Coronary artery (tissue), 2 donors: Measurements from ENCODE around the gene CTNNA2.
A peak's percentile ranks its signal among the peaks of the same experiment; 100 is the strongest.

ENCODE experiments used
- DNase-seq: peaks from one replicate; pipeline ENCODE4 v3.0.0-alpha.2; 2017; ENCODE audit warnings: low spot score
- H3K27ac ChIP-seq, 2 donors: fragments of 200-600 bp; sonication (generic); one replicate each; pipeline ENCODE4 v1.5.1; 2016 to 2019
- H3K4me3 ChIP-seq: fragments of 200-600 bp; sonication (generic); 2 replicates; pipeline ENCODE4 v1.5.1; 2016; ENCODE audit warnings: mild to moderate bottlenecking, moderate library complexity
- CTCF ChIP-seq: fragments of 200-600 bp; sonication (generic); IDR thresholded peaks from one replicate; pipeline ENCODE4 v1.5.1; 2019; ENCODE audit warnings: antibody characterized with exemption

CTNNA2 gene

GRCh38 chr2:80217446-80217845, 704.6 kb downstream of the CTNNA2 start:
- Histone ChIP-seq H3K27ac (no peak overlapping the region), H3K4me3 (no peak overlapping the region)
- DNase-seq = no peak
- TF ChIP-seq CTCF = no peak

DNA sequence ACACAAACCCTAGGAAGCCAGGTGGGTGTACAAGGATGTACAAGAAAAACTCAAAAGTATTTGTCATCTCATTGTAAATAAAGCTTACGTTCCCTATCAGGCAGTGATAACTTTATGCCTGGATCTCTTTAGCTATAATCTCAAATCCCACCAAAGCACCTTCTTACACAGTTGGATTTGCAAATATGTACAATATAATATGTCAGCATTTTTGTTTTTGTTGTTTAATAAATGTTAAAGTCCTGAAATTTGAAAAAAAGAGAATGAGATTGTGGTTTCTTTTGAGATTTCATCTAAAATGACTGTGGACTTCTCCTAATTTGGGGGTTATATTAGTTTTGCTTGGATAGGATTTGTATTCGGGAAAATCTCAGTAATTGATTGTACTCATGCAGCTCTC, 709.8 kb downstream of the CTNNA2 start:
- no peak overlapping the region for H3K27ac ChIP-seq
- TF ChIP-seq CTCF = no peak

DNA sequence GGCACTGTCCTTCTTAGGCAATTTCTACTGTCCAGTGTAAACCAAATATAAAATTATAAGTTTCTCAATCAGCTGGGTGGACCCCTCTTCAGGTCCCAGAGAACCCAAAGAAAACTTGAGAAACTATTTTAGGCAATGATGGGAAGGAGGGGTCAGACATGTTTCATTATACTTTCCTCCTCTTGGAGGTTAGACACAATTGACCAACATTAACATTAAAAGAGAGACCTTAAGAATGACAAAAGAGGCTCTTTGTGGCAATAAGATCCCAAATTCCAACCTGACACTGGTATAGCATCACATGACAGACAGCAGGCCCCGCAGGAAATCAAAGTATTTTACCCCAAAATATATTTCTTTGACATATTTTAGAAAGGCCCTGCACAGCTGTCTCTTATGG, 718.6 kb downstream of the CTNNA2 start:
- TF ChIP-seq CTCF = no peak
- no peak for DNase-seq
- H3K4me3 ChIP-seq = no peak overlapping the region
- no peak overlapping the region for H3K27ac ChIP-seq

More for the DNA sequence above, 709.8 kb downstream of the CTNNA2 start:
- DNase-seq = no peak
- no peak overlapping the region for H3K4me3 ChIP-seq

DNA sequence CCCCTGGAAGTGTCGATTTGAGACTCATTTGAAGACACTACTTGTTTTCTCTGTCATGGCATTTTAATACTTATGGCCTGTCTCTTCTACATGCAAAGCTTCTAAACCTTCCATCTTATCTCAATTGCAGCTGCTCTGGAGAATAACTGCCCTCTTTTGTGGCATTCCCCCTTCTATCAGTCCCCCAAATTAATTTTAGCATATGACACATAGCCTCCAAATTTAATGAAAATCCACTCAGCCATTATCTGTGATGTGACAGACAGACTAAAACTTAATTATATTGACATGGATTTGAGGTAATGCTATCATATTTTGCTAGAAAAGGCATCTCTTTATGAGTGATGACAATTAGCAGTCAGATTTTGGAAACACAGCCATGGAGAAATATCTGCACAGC, 720.5 kb downstream of the CTNNA2 start:
- no peak for TF ChIP-seq CTCF
- H3K27ac ChIP-seq = no peak overlapping the region
- no peak for DNase-seq
- no peak overlapping the region for H3K4me3 ChIP-seq

GRCh38 chr2:80238692-80239469, 726.0 kb downstream of the CTNNA2 start:
- peak; percentile 29 for TF ChIP-seq CTCF
- no peak for DNase-seq
- no peak overlapping the region for H3K4me3 ChIP-seq
- H3K27ac ChIP-seq = no peak overlapping the region

- TF ChIP-seq CTCF = no peak
- no peak for DNase-seq
- H3K27ac ChIP-seq = no peak overlapping the region
- no peak overlapping the region for H3K4me3 ChIP-seq
Observed at GRCh38 chr2:80242355-80242910, 729.6 kb downstream of the CTNNA2 start.

DNA sequence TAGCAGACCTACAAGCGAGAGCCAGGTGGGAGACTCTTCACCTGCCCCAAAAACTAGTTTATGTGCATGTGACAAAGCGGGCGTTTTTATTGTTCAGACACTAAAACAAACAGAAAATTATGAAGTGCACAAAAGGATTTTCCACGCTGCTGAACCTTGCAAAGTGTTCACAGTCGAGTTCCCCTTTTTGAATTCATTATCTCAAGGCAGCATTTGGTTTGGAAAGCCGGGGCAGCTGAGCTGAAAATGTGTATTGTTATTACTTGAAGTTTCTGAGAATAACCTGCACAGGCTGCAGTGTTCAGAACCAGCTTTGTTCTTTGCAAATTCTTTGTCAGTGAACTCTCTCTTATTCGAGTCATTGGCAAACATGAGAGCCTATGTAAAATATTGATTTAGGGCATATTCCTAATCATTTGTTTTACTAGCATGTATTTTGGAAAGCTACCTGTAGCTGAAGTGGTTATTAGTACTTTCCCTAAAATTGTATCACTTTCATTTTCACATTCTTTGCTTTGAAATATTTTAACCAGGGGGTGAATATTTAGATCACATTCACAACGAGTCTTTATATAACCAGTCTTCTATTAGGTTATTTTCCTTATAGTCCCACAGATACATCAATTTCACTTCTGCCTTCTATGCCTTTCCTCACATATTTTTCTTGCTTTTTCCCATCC, 732.2 kb downstream of the CTNNA2 start:
- Histone ChIP-seq H3K27ac (no peak overlapping the region), H3K4me3 (no peak overlapping the region)
- TF ChIP-seq CTCF = no peak
- DNase-seq = no peak
